Articular chondrocyte of knee joint (primary cell): ENCODE data around the gene TKT. TPM values are rescaled to one million over a fixed set of nuclear protein-coding genes. Genes with fewer than 3 reads are reported as not detected.

Source experiments
- small RNA-seq: library from RNA; depleted of rRNA; stranded (forward); fragments of <200 nt; gene quantifications from one replicate; pipeline ENCODE3, GENCODE V24; 2012
- total RNA-seq: library from RNA; depleted of rRNA; stranded (reverse); fragments of >200 nt; gene quantifications from 2 replicates; pipeline ENCODE4 v1.2.3, GENCODE V29; 2012

The TKT gene
- total RNA-seq, result 343 and 431 TPM in 2 replicates

GRCh38 chr3:53255775-53256703 is at the start of gene TKT:
TKT (minus strand) TSS chr3:53256022; CDS start chr3:53255942, 80 bp downstream.

Small RNA genes within 50 kb of the gene (small RNA-seq; reads per million reads assigned to genes)
- not detected for gene RF00019

Other genes with a start within 250 kb of the TKT start
- gene SFMBT1, start 209.9 kb downstream of the TKT start, total RNA-seq, result 17.9 and 18.7 TPM in 2 replicates
- 17.9 and 22.4 TPM in 2 replicates for gene RFT1, start 125.6 kb downstream of the TKT start, total RNA-seq
- 2.7 and 4.8 TPM in 2 replicates for gene PRKCD, start 94.8 kb downstream of the TKT start, total RNA-seq
- 17.0 and 18.1 TPM in 2 replicates for gene DCP1A, start 91.5 kb upstream of the TKT start, total RNA-seq
- 0.91 and 2.9 TPM in 2 replicates for gene CACNA1D, start 238.6 kb upstream of the TKT start, total RNA-seq